A549 (cell line): ENCODE data around the gene LBHD2. TPM values are rescaled to one million over a fixed set of nuclear protein-coding genes. Genes with fewer than 3 reads are reported as not detected.
"Not testable (repeated sequence)": the region's sequence is repeated elsewhere in the genome, so short reads cannot be mapped to it uniquely, and the experiment has no call there.

ENCODE experiments used
- ATAC-seq, 2 experiments: fragments of 200-7000 bp in 1 of 2; fragments of >200 bp in 1 of 2; cut with Nextera tagmentation in 1 of 2; cut with Tn5 transposase in 1 of 2; 3 replicates each; pipeline versions ENCODE4 v1.8.0 to v1.9.1; 2018 to 2020; ENCODE audit warnings: mild to moderate bottlenecking in 1 of 2, moderate library complexity in 1 of 2
- CTCF ChIA-PET: fragments of 300-600 bp; sonication (Branson Sonifier 250); formaldehyde crosslinking; extraction: SDS; loops from one replicate; lab custom pipeline; 2021; ENCODE audit warnings: antibody characterized with exemption, inconsistent platforms; lab: Yijun Ruan, JAX
- POLR2A ChIA-PET: fragments of 350-600 bp; formaldehyde crosslinking; extraction: SDS; loops from one replicate; lab custom pipeline; 2021; ENCODE audit warnings: antibody characterized with exemption, inconsistent platforms; lab: Yijun Ruan, JAX
- DNase-seq, 2 experiments: peaks; one replicate each; pipeline versions ENCODE4 v3.0.0 to v3.0.0-alpha.2; 2011 to 2016; ENCODE audit warnings: low read depth in 1 of 2, low spot score in 1 of 2
- FAIRE-seq: peaks from 2 replicates; lab custom pipeline; 2011; peaks lifted over from hg19 to GRCh38; lab: Jason Lieb, UNC
- H3K27ac ChIP-seq, 2 experiments: fragments of >200 bp; sonication (Bioruptor Twin); formaldehyde crosslinking; 3 replicates each; pipeline ENCODE4 v1.5.1; 2016 to 2017
- H3K4me1 ChIP-seq: fragments of >200 bp; sonication (Bioruptor Twin); formaldehyde crosslinking; 3 replicates; pipeline ENCODE4 v1.6.1; 2016
- H3K4me2 ChIP-seq: fragments of >200 bp; sonication (Bioruptor Twin); formaldehyde crosslinking; 3 replicates; pipeline ENCODE4 v1.6.1; 2016
- H3K4me3 ChIP-seq: fragments of >200 bp; sonication (Bioruptor Twin); formaldehyde crosslinking; 3 replicates; pipeline ENCODE4 v1.5.1; 2016
- H3K9me3 ChIP-seq: fragments of >200 bp; sonication (Bioruptor Twin); formaldehyde crosslinking; 3 replicates; pipeline ENCODE4 v1.6.1; 2016
- ATOH8 ChIP-seq: fragments of 250-450 bp; sonication (Bioruptor Pico); IDR thresholded peaks from 2 replicates; pipeline ENCODE4 v1.5.0; 2020; ENCODE audit warnings: low read depth, mild to moderate bottlenecking, moderate library complexity
- CBX2 ChIP-seq: fragments of 200-600 bp; sonication (generic); IDR thresholded peaks from 2 replicates; pipeline ENCODE4 v1.6.1; 2016; ENCODE audit warnings: low read depth, mild to moderate bottlenecking, borderline replicate concordance
- CEBPB ChIP-seq, 2 experiments: fragments of >200 bp in 1 of 2; sonication (Bioruptor Twin) in 1 of 2; formaldehyde crosslinking in 1 of 2; IDR thresholded peaks; 2 replicates each; pipeline ENCODE4 v1.6.1; 2012 to 2016
- CHD2 ChIP-seq: fragments of 150-350 bp; IDR thresholded peaks from 2 replicates; pipeline ENCODE4 v1.6.1; 2014; ENCODE audit warnings: low read length; ENCODE audit not compliant: partially characterized antibody
- CTCF ChIP-seq: fragments of >200 bp; sonication (Bioruptor Twin); formaldehyde crosslinking; IDR thresholded peaks from 3 replicates; pipeline ENCODE4 v1.5.1; 2016
- ELK1 ChIP-seq: fragments of 150-350 bp; IDR thresholded peaks from 2 replicates; pipeline ENCODE4 v1.6.1; 2014; ENCODE audit warnings: low read depth, mild to moderate bottlenecking, low read length
- FOSL2 ChIP-seq, 2 experiments: fragments of 450-650 bp in 1 of 2; fragments of >200 bp in 1 of 2; sonication (Bioruptor Twin) in 1 of 2; formaldehyde crosslinking; IDR thresholded peaks; 2 replicates each; pipeline versions ENCODE4 v1.5.0 to v1.6.1; 2016 to 2020; ENCODE audit warnings: mild to moderate bottlenecking in 1 of 2, moderate library complexity in 1 of 2
- FOXS1 ChIP-seq: fragments of 250-450 bp; sonication (Bioruptor Pico); IDR thresholded peaks from 2 replicates; pipeline ENCODE4 v1.5.0; 2020; ENCODE audit warnings: mild to moderate bottlenecking, moderate library complexity
- HOXB13 ChIP-seq: fragments of 250-450 bp; sonication (Bioruptor Pico); IDR thresholded peaks from 2 replicates; pipeline ENCODE4 v1.5.0; 2020; ENCODE audit warnings: low read depth, mild to moderate bottlenecking, moderate library complexity
- JUNB ChIP-seq: fragments of >200 bp; sonication (Bioruptor Twin); formaldehyde crosslinking; IDR thresholded peaks from 2 replicates; pipeline ENCODE4 v1.6.1; 2016
- MAFK ChIP-seq: fragments of 450-650 bp; IDR thresholded peaks from 2 replicates; pipeline ENCODE4 v1.6.1; 2014; ENCODE audit not compliant: partially characterized antibody
- MYC ChIP-seq: IDR thresholded peaks from 2 replicates; pipeline ENCODE4 v1.6.1; 2012; ENCODE audit warnings: mild to moderate bottlenecking, inconsistent platforms, low read length, improper control_type of control experiment, borderline replicate concordance
- POLR2AphosphoS2 ChIP-seq: conservative IDR thresholded peaks from 2 replicates; pipeline ENCODE4 v1.6.1; 2012; ENCODE audit warnings: low read length, improper control_type of control experiment, inconsistent platforms
- RAD21 ChIP-seq, 2 experiments: fragments of >200 bp in 1 of 2; sonication (Bioruptor Twin) in 1 of 2; formaldehyde crosslinking in 1 of 2; IDR thresholded peaks in 1 of 2; conservative IDR thresholded peaks in 1 of 2; 2 replicates in 1 of 2; 3 replicates in 1 of 2; pipeline ENCODE4 v1.6.1; 2012 to 2018; ENCODE audit warnings: inconsistent platforms in 1 of 2
- RARB ChIP-seq: fragments of 250-450 bp; sonication (Bioruptor Pico); IDR thresholded peaks from 2 replicates; pipeline ENCODE4 v1.8.0; 2021; ENCODE audit warnings: mild to moderate bottlenecking, moderate library complexity
- REST ChIP-seq: fragments of 200-600 bp; sonication (generic); IDR thresholded peaks from 2 replicates; pipeline ENCODE4 v1.6.1; 2016; ENCODE audit warnings: antibody characterized with exemption, mild to moderate bottlenecking, moderate library complexity
- RNF2 ChIP-seq: fragments of 200-600 bp; sonication (generic); IDR thresholded peaks from 2 replicates; pipeline ENCODE4 v1.6.1; 2016; ENCODE audit warnings: low read depth, mild to moderate bottlenecking, antibody characterized with exemption, moderate library complexity, borderline replicate concordance
- SREBF2 ChIP-seq: fragments of 450-650 bp; IDR thresholded peaks from 2 replicates; pipeline ENCODE4 v1.6.1; 2014; ENCODE audit warnings: mild to moderate bottlenecking, moderate library complexity
- TP53 ChIP-seq: fragments of 250-450 bp; sonication (Bioruptor Pico); IDR thresholded peaks from 2 replicates; pipeline ENCODE4 v1.5.0; 2021; ENCODE audit warnings: mild to moderate bottlenecking, moderate library complexity
- ZFP36 ChIP-seq: fragments of 450-650 bp; IDR thresholded peaks from 2 replicates; pipeline ENCODE4 v1.6.1; 2014; ENCODE audit warnings: borderline replicate concordance; ENCODE audit not compliant: partially characterized antibody
- ZSCAN20 ChIP-seq: fragments of 250-450 bp; sonication (Bioruptor Pico); IDR thresholded peaks from 2 replicates; pipeline ENCODE4 v1.8.0; 2022; ENCODE audit warnings: mild to moderate bottlenecking, moderate library complexity
- WGBS: methylation state at CpG from one replicate; pipeline ENCODE4 v1.1.6; 2017; ENCODE audit errors: missing lambda C conversion rate; 5-methylcytosine and 5-hydroxymethylcytosine counted together
- polyA plus RNA-seq, 4 experiments: library from polyadenylated mRNA; depleted of rRNA in 3 of 4; stranded (reverse); fragments of >200 nt; fragmentation: RNase III in 1 of 4; extraction: RNeasy Plus Mini Kit Qiagen cat#74134 plus additional on column Dnase treatment in 1 of 4; gene quantifications; 2 replicates in 3 of 4; 3 replicates in 1 of 4; pipeline ENCODE4 v1.2.3, GENCODE V29; 2011 to 2017
- TF ChIP-seq, protein P1 (sequence below): fragments of 250-450 bp; sonication (Bioruptor Pico); IDR thresholded peaks from 2 replicates; pipeline ENCODE4 v1.5.0; 2021; ENCODE audit warnings: mild to moderate bottlenecking, moderate library complexity, borderline replicate concordance

LBHD2 gene
- polyA plus RNA-seq, 2 of the 4 experiments (the other 2 are of a cell fraction), result not detected

DNA sequence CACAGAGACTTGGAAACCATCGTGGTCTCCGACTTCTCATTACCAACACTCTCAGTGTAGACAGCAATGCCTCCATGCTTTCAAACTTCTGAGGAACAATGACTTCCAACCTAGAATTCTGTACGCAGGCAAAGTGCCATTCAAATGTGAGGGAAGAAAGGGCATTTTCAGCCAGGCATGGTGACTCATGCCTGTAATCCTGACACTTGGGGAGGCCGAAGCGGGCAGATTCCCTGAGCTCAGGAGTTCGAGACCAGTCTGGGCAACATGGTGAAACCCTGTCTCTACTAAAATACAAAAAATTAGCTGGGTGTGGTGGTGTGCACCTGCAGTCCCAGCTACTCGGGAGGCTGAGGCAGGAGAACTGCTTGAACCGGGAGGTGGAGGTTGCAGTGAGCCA, 36.6 kb upstream of the LBHD2 start:
- H3K27ac ChIP-seq; FAIRE-seq; H3K4me2 ChIP-seq; H3K9me3 ChIP-seq; H3K4me3 ChIP-seq; POLR2A ChIA-PET; DNase-seq; ATAC-seq; TF ChIP-seq FOSL2 (IDR thresholded peaks at IDR 0.05): not testable (repeated sequence)
- CTCF ChIA-PET, result interaction anchor here (1.3 to 1.5 kb wide), 2 partner anchors 12 to 17 kb away, joined by 3 to 4 read pairs; no protein-coding TSS in a partner anchor
- 96% methylated on average over 8 of the region's 8 CpGs for WGBS
- TF ChIP-seq FOSL2 (CRISPR knock-in tag; IDR thresholded peaks at IDR 0.05), result 0 out of 2 replicates have a peak, but pooled peaks have one; percentile 25
- H3K4me1 ChIP-seq, result peaks cover 15% of the 10 kb centered on the region

- FAIRE-seq (no peak), ATAC-seq (no peak), DNase-seq (no peak)
- Histone ChIP-seq H3K9me3 (no peaks in the 10 kb centered on the region), H3K4me3 (no peak overlapping the region), H3K4me1 (peaks cover 29% of the 10 kb centered on the region), H3K4me2 (peak overlapping the region; percentile 19; the same call in 2 of the 3 replicates), H3K27ac (no peak overlapping the region; a peak in 2 of 6 replicates)
- ChIA-PET CTCF (no interaction called here), POLR2A (no interaction called here)
- WGBS, result 85% methylated on average over 5 of the region's 5 CpGs
- no peak for TF ChIP-seq POLR2AphosphoS2
- TF ChIP-seq ELK1, result no peak
- TF ChIP-seq JUNB, result no peak
- no peak for TF ChIP-seq CEBPB (IDR thresholded peaks at IDR 0.05)
- no peak for TF ChIP-seq SREBF2
- no peak for TF ChIP-seq RARB (CRISPR knock-in tag)
- TF ChIP-seq CHD2, result no peak
- TF ChIP-seq CTCF, result no peak
- no peak for TF ChIP-seq CBX2
- TF ChIP-seq, all 56 proteins: peak for 0
These were observed 33.1 kb upstream of the LBHD2 start for GRCh38 chr14:103050935-103051334.

DNA sequence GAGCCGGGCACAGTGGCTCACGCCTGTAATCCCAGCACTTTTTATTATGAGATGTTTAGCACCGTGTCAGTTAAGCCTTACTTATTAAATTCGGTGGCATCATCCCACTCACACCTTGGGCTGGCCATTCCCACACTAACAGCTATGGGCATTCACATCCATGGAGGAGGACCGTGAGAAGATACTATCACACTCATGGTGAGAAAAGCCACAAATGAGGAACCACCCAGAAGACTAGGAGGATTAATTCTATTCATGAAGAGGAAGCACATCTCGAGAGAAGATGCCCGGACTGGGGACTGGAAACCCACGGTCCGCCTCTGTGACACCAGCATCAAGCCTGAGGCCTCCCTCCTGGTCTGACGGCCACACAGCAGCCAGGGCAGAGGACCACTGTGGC, 31.6 kb upstream of the LBHD2 start:
- ChIA-PET POLR2A (interaction anchor here (0.5 kb wide), 1 partner anchor 183 kb away, joined by 3 read pairs; no protein-coding TSS in a partner anchor), CTCF (interaction anchor here (0.9 to 1.6 kb wide), 2 partner anchors 53 to 82 kb away, joined by 3 to 4 read pairs; no protein-coding TSS in a partner anchor)
- FAIRE-seq, result no peak
- Histone ChIP-seq H3K4me1 (peaks cover 29% of the 10 kb centered on the region), H3K9me3 (no peaks in the 10 kb centered on the region), H3K4me2 (no peak overlapping the region), H3K27ac (no peak overlapping the region), H3K4me3 (no peak overlapping the region)
- DNase-seq, result no peak
- WGBS, result 90% methylated on average over 10 of the region's 10 CpGs
- ATAC-seq, result no peak
- TF ChIP-seq ZFP36 (no peak), TP53 (no peak), MYC (no peak), ZSCAN20 (CRISPR knock-in tag) (no peak), FOSL2 (IDR thresholded peaks at IDR 0.05) (no peak), FOSL2 (CRISPR knock-in tag; IDR thresholded peaks at IDR 0.05) (no peak), RAD21 (conservative IDR thresholded peaks at IDR 0.05 in 1 of 2, IDR thresholded peaks at IDR 0.05 in 1 of 2) (no peak), CHD2 (no peak), CBX2 (no peak), MAFK (no peak), HOXB13 (CRISPR knock-in tag) (no peak), ATOH8 (no peak), REST (no peak), FOXS1 (CRISPR knock-in tag) (no peak), RNF2 (no peak)
- TF ChIP-seq, protein P1, sequence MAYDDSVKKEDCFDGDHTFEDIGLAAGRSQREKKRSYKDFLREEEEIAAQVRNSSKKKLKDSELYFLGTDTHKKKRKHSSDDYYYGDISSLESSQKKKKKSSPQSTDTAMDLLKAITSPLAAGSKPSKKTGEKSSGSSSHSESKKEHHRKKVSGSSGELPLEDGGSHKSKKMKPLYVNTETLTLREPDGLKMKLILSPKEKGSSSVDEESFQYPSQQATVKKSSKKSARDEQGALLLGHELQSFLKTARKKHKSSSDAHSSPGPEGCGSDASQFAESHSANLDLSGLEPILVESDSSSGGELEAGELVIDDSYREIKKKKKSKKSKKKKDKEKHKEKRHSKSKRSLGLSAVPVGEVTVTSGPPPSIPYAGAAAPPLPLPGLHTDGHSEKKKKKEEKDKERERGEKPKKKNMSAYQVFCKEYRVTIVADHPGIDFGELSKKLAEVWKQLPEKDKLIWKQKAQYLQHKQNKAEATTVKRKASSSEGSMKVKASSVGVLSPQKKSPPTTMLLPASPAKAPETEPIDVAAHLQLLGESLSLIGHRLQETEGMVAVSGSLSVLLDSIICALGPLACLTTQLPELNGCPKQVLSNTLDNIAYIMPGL (CRISPR knock-in tag), result no peak
